Aorta (tissue), 5 donors: ENCODE data around the gene RUNX1. TPM values are rescaled to one million over a fixed set of nuclear protein-coding genes. Genes with fewer than 3 reads are reported as not detected.

Source experiments
- ATAC-seq: fragments of 200-7000 bp; cut with Tn5 transposase; one replicate; pipeline ENCODE4 v1.9.1; 2022; ENCODE audit warnings: moderate library complexity; ENCODE audit not compliant: low FRiP score
- DNase-seq, 2 donors: peaks; one replicate each; pipeline ENCODE4 v3.0.0-alpha.2; 2020
- H3K27ac ChIP-seq, 2 donors: one replicate each; pipeline ENCODE4 v1.5.1; 2013; ENCODE audit warnings: low read length in 2 of 2, mild to moderate bottlenecking in 2 of 2, moderate library complexity in 2 of 2, control low read depth in 1 of 2, inconsistent platforms in 1 of 2, low read depth in 1 of 2
- H3K27me3 ChIP-seq, 2 donors: one replicate each; pipeline ENCODE4 v1.6.1; 2013; ENCODE audit warnings: control low read depth in 1 of 2, low read length in 1 of 2, mild to moderate bottlenecking in 1 of 2, moderate library complexity in 1 of 2; ENCODE audit not compliant: insufficient read depth in 2 of 2, control insufficient read depth in 1 of 2
- H3K36me3 ChIP-seq, 2 donors: one replicate each; pipeline ENCODE4 v1.6.1; 2013; ENCODE audit warnings: control low read depth in 1 of 2, low read length in 1 of 2, mild to moderate bottlenecking in 1 of 2; ENCODE audit not compliant: insufficient read depth in 2 of 2, control insufficient read depth in 1 of 2
- H3K4me1 ChIP-seq, 2 donors: one replicate each; pipeline ENCODE4 v1.6.1; 2013; ENCODE audit warnings: low read length in 2 of 2, control low read depth in 1 of 2, mild to moderate bottlenecking in 1 of 2, moderate library complexity in 1 of 2; ENCODE audit not compliant: insufficient read depth in 2 of 2, control insufficient read depth in 1 of 2
- H3K4me3 ChIP-seq, 2 donors: one replicate each; pipeline ENCODE4 v1.5.1; 2013; ENCODE audit warnings: low read length in 2 of 2, control low read depth in 1 of 2, mild to moderate bottlenecking in 1 of 2
- H3K9me3 ChIP-seq: one replicate; pipeline ENCODE4 v1.6.1; 2013; ENCODE audit warnings: mild to moderate bottlenecking, low read length; ENCODE audit not compliant: control insufficient read depth
- WGBS, 2 donors: extraction: QIAGEN DNeasy Blood & Tissue Kit; methylation state at CpG; one replicate each; pipeline ENCODE4 v1.1.7; 2013; 5-methylcytosine and 5-hydroxymethylcytosine counted together
- intact Hi-C, 2 donors: fragments of 100-400 bp; cut with DNase I; formaldehyde crosslinking; loops; one replicate each; pipeline versions ENCODE4 v1.14.2 to v1.15.0; 2022
- polyA plus RNA-seq, 2 donors: library from polyadenylated mRNA; stranded (reverse); fragments of 200-250 nt; gene quantifications; one replicate each; pipeline ENCODE4 v1.2.3, GENCODE V29; 2013
- total RNA-seq, 2 donors: library from RNA; stranded (reverse); fragmentation: NEBNext Ultra II Directional; extraction: Animal tissue kit (Norgen Biotek cat#: 25700); gene quantifications; one replicate each; pipeline ENCODE4 v1.2.1, GENCODE V29; 2021
- donor health status: healthy with polysubstance abuse.
- donor health status: Bipolar disorder and iron deficiency.
- donor health status: DM: no; HTN: no; CAD: no.
- donor health status: DM: no; HTN: no; CAD: no.
- donor health status: DM: yes; HTN: yes; CAD: no.

Gene RUNX1
- total and polyA plus RNA-seq, 4 donors: 2.9 to 128 (median 31.6) TPM

DNA sequence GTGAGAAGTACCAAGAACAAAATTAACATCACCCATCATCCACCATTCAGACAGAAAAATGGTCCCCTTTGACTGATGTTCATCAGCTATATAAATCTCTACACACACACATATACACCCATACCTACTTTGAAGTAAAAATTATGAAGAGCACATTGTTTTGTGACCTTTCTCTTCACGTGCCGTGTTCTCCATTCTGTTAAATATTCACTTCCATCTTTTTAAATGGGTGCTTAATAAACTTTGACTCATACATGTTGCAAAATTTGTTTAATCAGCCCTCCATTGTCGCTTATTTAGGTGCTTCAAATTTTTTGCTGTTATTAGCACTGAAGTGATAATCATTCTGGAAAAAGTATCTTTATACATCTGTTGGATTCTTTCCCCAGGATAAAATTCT, 300.2 kb downstream of the RUNX1 start:
- Histone ChIP-seq H3K27me3 (no peaks in the 10 kb centered on the region), H3K36me3 (no peaks in the 10 kb centered on the region)
- 58 to 72% methylated on average over 3 of the region's 3 CpGs for WGBS, 2 donors

DNA sequence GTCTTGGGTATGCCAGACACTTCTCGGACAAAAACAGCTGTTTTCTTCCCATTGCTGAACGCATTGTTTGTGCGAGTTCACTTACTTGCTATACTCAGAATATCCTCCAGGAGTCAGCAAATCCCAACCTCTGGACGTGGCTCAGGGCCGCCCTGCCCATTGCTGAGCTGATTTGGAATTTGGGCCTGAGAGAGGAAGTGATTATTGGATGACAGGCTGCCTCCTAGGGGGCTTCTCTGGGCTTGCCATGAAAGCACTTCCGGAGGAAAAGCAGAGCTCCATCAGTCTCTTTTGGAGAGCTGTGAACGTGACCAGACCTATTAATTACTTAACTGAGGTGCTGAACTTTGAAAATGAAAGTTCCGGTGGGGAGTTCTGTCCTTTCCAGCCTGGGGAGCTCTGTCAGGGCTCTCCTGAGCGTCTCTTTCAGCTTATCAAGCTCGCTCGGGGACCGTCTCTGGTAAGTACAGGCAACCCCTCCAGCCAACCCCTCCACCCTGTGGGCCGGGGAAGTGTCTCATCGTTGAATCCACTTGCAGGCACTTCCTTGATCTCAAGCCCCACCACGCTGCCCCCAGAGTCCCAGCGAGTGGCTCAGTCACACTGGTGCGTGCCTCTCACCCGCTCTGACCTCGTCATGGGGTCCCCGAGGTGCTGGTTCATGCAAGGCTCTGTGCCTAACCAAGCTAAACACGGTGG, 303.4 kb downstream of the RUNX1 start:
- intact Hi-C loops: loop anchor here (2.0 to 10.0 kb wide), 9 partner anchors 142 to 1279 kb away; no protein-coding TSS in a partner anchor
- Histone ChIP-seq H3K4me3 (no peak overlapping the region), H3K27me3 (no peaks in the 10 kb centered on the region), H3K9me3 (no peaks in the 10 kb centered on the region), H3K36me3 (no peaks in the 10 kb centered on the region), H3K27ac (no peak overlapping the region), H3K4me1 (no peaks in the 10 kb centered on the region)
- ATAC-seq: peak; percentile 89
- peak; percentile 82 to 84 for DNase-seq
- 52 to 53% methylated on average over 21 of the region's 21 CpGs for WGBS, 2 donors

More for the DNA sequence above, 300.2 kb downstream of the RUNX1 start:
- Histone ChIP-seq H3K27ac (no peak overlapping the region), H3K4me1 (no peaks in the 10 kb centered on the region), H3K4me3 (no peak overlapping the region), H3K9me3 (no peaks in the 10 kb centered on the region)
- ATAC-seq: no peak
- intact Hi-C loops: loop anchor here (5.0 to 10.0 kb wide), 6 partner anchors 138 to 1276 kb away; no protein-coding TSS in a partner anchor
- DNase-seq: no peak

DNA sequence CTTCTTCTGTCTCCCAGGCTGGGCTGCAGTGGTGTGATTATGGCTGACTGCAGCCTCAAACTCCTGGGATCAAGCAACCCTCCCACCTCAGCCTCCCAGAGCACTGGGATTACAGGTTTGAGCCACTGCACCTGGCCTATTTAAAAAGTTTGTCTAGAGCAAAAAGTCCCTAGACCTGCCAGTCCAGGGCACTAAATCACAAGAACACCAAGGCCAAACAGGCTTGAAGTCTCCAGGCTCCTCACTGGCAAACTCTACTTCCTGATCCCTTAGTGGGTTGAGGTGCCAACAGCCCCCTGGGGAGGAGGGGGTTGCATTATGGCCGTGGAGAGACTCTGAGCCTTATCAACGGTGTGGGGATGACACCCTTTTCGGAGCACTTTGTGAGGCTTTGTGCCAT, 304.3 kb downstream of the RUNX1 start:
- intact Hi-C loops: loop anchor here (2.0 to 10.0 kb wide), 10 partner anchors 142 to 1282 kb away; no protein-coding TSS in a partner anchor
- WGBS, 2 donors: 25 to 32% methylated on average over 3 of the region's 3 CpGs
- H3K27ac ChIP-seq: no peak overlapping the region
- ATAC-seq (no peak), DNase-seq (no peak)
- no peaks in the 10 kb centered on the region for H3K27me3 ChIP-seq
- no peak overlapping the region for H3K4me3 ChIP-seq
- H3K4me1 ChIP-seq: no peaks in the 10 kb centered on the region
- H3K9me3 ChIP-seq: no peaks in the 10 kb centered on the region
- H3K36me3 ChIP-seq: no peaks in the 10 kb centered on the region

DNA sequence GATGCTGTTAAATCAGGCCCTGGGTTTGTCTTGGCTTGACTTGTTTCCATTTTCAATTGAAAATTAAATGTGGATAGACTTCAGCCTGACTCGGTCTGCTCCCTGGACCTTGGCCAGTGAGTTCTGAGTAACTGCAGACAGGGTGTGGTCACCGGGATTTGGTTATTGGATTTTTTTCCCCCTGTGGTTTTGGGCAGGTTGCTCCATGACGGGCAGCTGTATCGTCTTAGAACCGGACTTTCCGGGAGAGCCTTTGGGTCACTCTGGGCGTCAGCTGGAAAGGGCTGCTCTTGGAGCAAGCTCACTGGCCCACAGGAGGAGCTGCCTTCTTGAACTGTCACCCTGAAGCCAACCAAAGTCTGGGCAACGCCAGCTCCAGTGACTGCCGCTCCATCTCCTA, 305.3 kb downstream of the RUNX1 start:
- ATAC-seq (no peak), DNase-seq (peak; percentile 76 to 83)
- Histone ChIP-seq H3K9me3 (no peaks in the 10 kb centered on the region), H3K4me3 (no peak overlapping the region), H3K27me3 (no peaks in the 10 kb centered on the region), H3K4me1 (no peaks in the 10 kb centered on the region), H3K27ac (no peak overlapping the region), H3K36me3 (no peaks in the 10 kb centered on the region)
- intact Hi-C loops: loop anchor here (2.0 to 10.0 kb wide), 7 partner anchors 657 to 1283 kb away; no protein-coding TSS in a partner anchor
- WGBS, 2 donors: 55 to 57% methylated on average over 9 of the region's 9 CpGs

DNA sequence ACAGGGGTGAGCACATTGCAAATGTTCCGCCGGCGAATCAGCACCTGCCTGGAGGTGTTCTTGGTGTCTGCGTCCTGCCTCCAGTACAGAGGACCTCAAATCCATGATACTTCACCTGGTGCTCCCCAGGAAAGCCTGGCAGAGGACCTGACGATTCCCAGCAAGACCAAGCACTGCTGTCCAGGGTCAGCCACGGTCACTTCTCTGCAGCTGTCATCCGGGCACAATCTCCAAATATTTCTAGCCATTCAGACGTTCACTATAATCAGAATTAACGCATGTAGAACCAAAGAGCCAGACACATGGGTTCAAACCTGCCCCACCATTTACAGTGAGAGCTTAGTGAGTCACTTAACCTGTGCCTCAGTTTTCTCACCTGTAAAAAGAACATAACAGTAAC, 305.8 kb downstream of the RUNX1 start:
- 89 to 90% methylated on average over 9 of the region's 9 CpGs for WGBS, 2 donors
- Histone ChIP-seq H3K36me3 (no peaks in the 10 kb centered on the region), H3K4me3 (no peak overlapping the region), H3K9me3 (no peaks in the 10 kb centered on the region), H3K4me1 (no peaks in the 10 kb centered on the region), H3K27me3 (no peaks in the 10 kb centered on the region), H3K27ac (no peak overlapping the region)
- no peak for ATAC-seq
- intact Hi-C loops: loop anchor here (5.0 to 10.0 kb wide), 4 partner anchors 662 to 1284 kb away; no protein-coding TSS in a partner anchor
- DNase-seq: no peak

DNA sequence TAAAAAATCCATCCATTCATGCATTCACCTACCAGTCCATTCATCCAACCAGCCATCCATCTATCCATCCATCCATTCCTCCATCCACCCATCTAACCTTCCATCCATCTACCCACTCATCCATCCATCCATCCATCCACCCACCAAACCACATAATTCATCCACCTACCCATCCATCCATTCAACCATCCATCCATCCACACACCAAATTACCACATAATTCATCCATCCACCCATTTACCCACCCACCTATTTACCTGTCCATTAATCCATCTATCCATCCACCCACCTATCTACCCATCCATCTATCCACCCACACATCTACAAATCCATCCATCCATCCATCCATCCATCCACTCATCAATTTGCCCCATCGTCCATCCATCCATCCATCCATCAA, 308.9 kb downstream of the RUNX1 start:
- no peaks in the 10 kb centered on the region for H3K36me3 ChIP-seq
- peaks cover 0 to 3% of the 10 kb centered on the region in 2 donors for H3K27me3 ChIP-seq
- H3K27ac ChIP-seq: no peak overlapping the region
- H3K4me3 ChIP-seq: no peak overlapping the region
- H3K4me1 ChIP-seq: no peaks in the 10 kb centered on the region
- 86 to 91% methylated on average over 1 of the region's 1 CpG for WGBS, 2 donors
- DNase-seq (no peak), ATAC-seq (no peak)
- H3K9me3 ChIP-seq: no peaks in the 10 kb centered on the region
- intact Hi-C loops: loop anchor here (5.0 to 10.0 kb wide), 4 partner anchors 665 to 1287 kb away; no protein-coding TSS in a partner anchor
